Caco-2 (cell line): ENCODE data around the gene SNAI3. TPM values are rescaled to one million over a fixed set of nuclear protein-coding genes. Genes with fewer than 3 reads are reported as not detected.

Experiments used
- BruUV-seq: library from RNA; stranded (reverse); fragments of 400-500 nt; replicated peaks from 2 replicates; lab custom pipeline; 2021; lab: Mats Ljungman, UMichigan
- CTCF ChIA-PET: fragments of 300-600 bp; sonication (Branson Sonifier 250); formaldehyde crosslinking; loops from one replicate; lab custom pipeline; 2022; ENCODE audit warnings: antibody characterized with exemption; lab: Charles Lee
- POLR2A ChIA-PET: fragments of 300-600 bp; sonication (Branson Sonifier 250); formaldehyde crosslinking; loops from one replicate; lab custom pipeline; 2022; ENCODE audit warnings: antibody characterized with exemption; lab: Charles Lee
- DNase-seq, 2 experiments: peaks; one replicate each; pipeline versions ENCODE4 v3.0.0 to v3.0.0-alpha.2; 2020 to 2022
- H3K27me3 ChIP-seq: replicated peaks from 2 replicates; pipeline ENCODE4 v1.6.0; 2011; ENCODE audit warnings: low read length; ENCODE audit not compliant: control insufficient read depth, insufficient read depth
- H3K36me3 ChIP-seq: 2 replicates; pipeline ENCODE4 v1.5.1; 2011; ENCODE audit warnings: low read length; ENCODE audit not compliant: control insufficient read depth, insufficient read depth
- H3K4me1 ChIP-seq: fragments of 250-450 bp; sonication (Bioruptor Pico); 2 replicates; pipeline ENCODE4 v1.5.1; 2020; ENCODE audit warnings: mild to moderate bottlenecking
- H3K4me3 ChIP-seq: 2 replicates; pipeline ENCODE4 v1.5.1; 2011; ENCODE audit warnings: low read depth, mild to moderate bottlenecking, control low read depth, low read length
- H3K9me3 ChIP-seq: fragments of 250-450 bp; sonication (Bioruptor Pico); 2 replicates; pipeline ENCODE4 v1.5.1; 2020; ENCODE audit warnings: mild to moderate bottlenecking, moderate library complexity
- H3K27ac Mint-ChIP-seq: one replicate; pipeline ENCODE4 v1.8.0; 2022; ENCODE audit warnings: mixed read lengths; ENCODE audit not compliant: unreplicated experiment
- H3K27me3 Mint-ChIP-seq: one replicate; pipeline ENCODE4 v1.8.0; 2022; ENCODE audit warnings: mixed read lengths; ENCODE audit not compliant: insufficient read depth, unreplicated experiment
- H3K36me3 Mint-ChIP-seq: one replicate; pipeline ENCODE4 v1.8.0; 2022; ENCODE audit warnings: mild to moderate bottlenecking, mixed read lengths; ENCODE audit not compliant: insufficient read depth, unreplicated experiment
- H3K4me1 Mint-ChIP-seq: one replicate; pipeline ENCODE4 v1.8.0; 2022; ENCODE audit warnings: low read depth, mixed read lengths; ENCODE audit not compliant: unreplicated experiment
- H3K4me3 Mint-ChIP-seq: one replicate; pipeline ENCODE4 v1.8.0; 2022; ENCODE audit warnings: mild to moderate bottlenecking, moderate library complexity, mixed read lengths; ENCODE audit not compliant: unreplicated experiment
- H3K9me3 Mint-ChIP-seq: one replicate; pipeline ENCODE4 v1.8.0; 2022; ENCODE audit warnings: mixed read lengths; ENCODE audit not compliant: unreplicated experiment
- CTCF ChIP-seq, 2 experiments: fragments of 200-600 bp in 1 of 2; IDR thresholded peaks; 1 replicate in 1 of 2; 2 replicates in 1 of 2; pipeline versions ENCODE4 v1.5.1 to v1.8.0; 2011 to 2022; ENCODE audit warnings: antibody characterized with exemption in 1 of 2, control low read depth in 1 of 2, inconsistent platforms in 1 of 2, low read depth in 1 of 2, low read length in 1 of 2, mild to moderate bottlenecking in 1 of 2, moderate library complexity in 1 of 2; ENCODE audit not compliant: insufficient read depth in 1 of 2, severe bottlenecking in 1 of 2, unreplicated experiment in 1 of 2
- intact Hi-C: fragments of 100-400 bp; cut with micrococcal nuclease; formaldehyde crosslinking; loops from one replicate; pipeline ENCODE4 v1.10.0; 2022; ENCODE audit not compliant: unreplicated experiment
- total RNA-seq: library from RNA; stranded (reverse); gene quantifications from 2 replicates; pipeline ENCODE4 v1.2.3, GENCODE V29; 2022

The SNAI3 gene
- total RNA-seq, 1 experiment from 2014 or later, result 3.5 TPM

DNA sequence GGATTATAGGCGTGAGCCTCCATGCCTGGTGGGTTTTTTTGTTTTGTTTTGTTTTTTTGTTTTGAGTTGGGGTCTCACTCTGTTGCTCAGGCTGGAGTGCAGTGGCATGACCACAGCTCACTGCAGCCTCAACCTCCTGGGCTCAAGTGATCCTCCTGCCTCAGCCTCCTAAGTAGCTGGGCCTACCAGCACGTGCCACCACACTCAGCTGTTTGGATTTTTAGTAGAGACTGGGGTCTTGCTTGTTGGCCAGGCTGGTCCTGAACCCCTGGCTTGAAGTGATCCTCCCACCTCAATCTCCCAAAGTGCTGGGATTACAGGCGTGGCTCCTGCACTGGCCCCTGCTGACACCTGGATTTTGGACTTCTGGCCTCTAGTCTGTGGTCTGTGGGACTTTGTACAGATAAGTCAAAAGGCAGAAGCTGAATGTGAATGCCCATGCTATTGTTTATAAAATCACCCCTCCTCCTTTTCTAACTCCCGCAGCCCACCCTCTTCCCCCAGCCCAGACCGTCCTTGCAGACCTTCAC, 5.7 kb downstream of the SNAI3 start:
- POLR2A ChIA-PET, result interaction anchor here (0.6 kb wide), 1 partner anchor 41 kb away, joined by 3 read pairs; no protein-coding TSS in a partner anchor
- H3K27ac Mint-ChIP-seq, result no peak overlapping the region
- TF ChIP-seq CTCF (IDR thresholded peaks at IDR 0.05; ENCODE audit: insufficient read depth in 1 of 2, low read depth in 1 of 2, low read length in 1 of 2, severe bottlenecking in 1 of 2, unreplicated experiment in 1 of 2), result no peak
- no peaks in the 10 kb centered on the region for H3K27me3 ChIP-seq
- H3K36me3 Mint-ChIP-seq, result peaks cover 8% of the 10 kb centered on the region
- H3K36me3 ChIP-seq, result no peaks in the 10 kb centered on the region
- no peaks in the 10 kb centered on the region for H3K4me1 Mint-ChIP-seq
- H3K9me3 ChIP-seq, result no peaks in the 10 kb centered on the region
- no peaks in the 10 kb centered on the region for H3K9me3 Mint-ChIP-seq
- no peak overlapping the region for H3K4me3 ChIP-seq
- H3K4me3 Mint-ChIP-seq, result no peak overlapping the region
- no TSS peak for BruUV-seq
- H3K27me3 Mint-ChIP-seq, result no peaks in the 10 kb centered on the region
- intact Hi-C loops, result no loop called here
- H3K4me1 ChIP-seq, result 0 out of 2 replicates have a peak, but pooled peaks cover 4% of the 10 kb centered on the region
- no peak for DNase-seq
- CTCF ChIA-PET, result interaction anchor here (0.7 kb wide), 2 partner anchors 182 to 976 kb away, joined by 4 to 6 read pairs; no protein-coding TSS in a partner anchor

DNA sequence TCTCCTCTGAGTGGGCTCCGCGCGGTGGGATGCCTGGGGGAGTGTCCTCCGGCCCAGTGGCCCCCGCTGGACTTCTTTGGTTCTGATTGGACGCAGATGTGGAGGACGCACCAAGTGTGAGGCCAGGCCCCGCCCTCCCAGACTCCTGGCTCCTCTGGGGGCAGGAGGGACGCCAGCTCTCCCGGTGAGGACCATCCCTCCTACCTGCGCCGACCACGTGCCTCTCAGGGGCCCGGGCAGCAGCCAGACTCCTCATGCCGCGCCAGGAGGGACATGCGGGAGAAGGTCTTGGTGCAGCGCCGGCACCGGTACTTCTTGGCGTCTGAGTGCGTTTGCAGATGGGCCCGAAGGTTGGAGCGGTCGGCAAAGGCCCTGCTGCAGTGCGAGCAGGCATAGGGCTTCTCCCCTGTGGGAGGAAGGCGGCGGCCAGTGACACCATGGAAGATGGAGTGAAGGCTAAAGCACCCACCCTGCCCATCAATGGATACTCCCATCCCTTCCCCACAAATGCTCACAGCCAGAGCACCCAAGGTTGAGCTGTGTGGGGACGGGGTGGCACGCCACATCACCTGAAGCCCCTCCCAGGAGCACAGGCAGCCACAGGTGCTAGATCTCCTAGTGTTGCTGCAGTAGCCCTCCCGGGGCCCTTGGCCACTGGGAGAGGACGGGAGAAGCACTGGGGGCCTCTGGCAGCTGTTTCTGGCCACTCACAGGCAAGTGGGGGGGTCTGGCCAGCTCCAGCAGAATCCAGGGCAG, 7.9 kb downstream of the SNAI3 start:
- POLR2A ChIA-PET, result no interaction called here
- H3K4me3 Mint-ChIP-seq, result no peak overlapping the region
- H3K27me3 Mint-ChIP-seq, result no peaks in the 10 kb centered on the region
- no peak overlapping the region for H3K27ac Mint-ChIP-seq
- peaks cover 8% of the 10 kb centered on the region for H3K36me3 Mint-ChIP-seq
- no peak for DNase-seq
- Histone ChIP-seq H3K4me3 (no peak overlapping the region), H3K36me3 (no peaks in the 10 kb centered on the region), H3K9me3 (no peaks in the 10 kb centered on the region), H3K4me1 (no peaks in the 10 kb centered on the region), H3K27me3 (no peaks in the 10 kb centered on the region)
- CTCF ChIA-PET, result no interaction called here
- BruUV-seq, result no TSS peak
- intact Hi-C loops, result no loop called here
- no peak for TF ChIP-seq CTCF (IDR thresholded peaks at IDR 0.05; ENCODE audit: insufficient read depth in 1 of 2, low read depth in 1 of 2, low read length in 1 of 2, severe bottlenecking in 1 of 2, unreplicated experiment in 1 of 2)
- H3K4me1 Mint-ChIP-seq, result no peaks in the 10 kb centered on the region
- H3K9me3 Mint-ChIP-seq, result no peaks in the 10 kb centered on the region

GRCh38 chr16:88677721-88678120, 8.6 kb downstream of the SNAI3 start:
- no peaks in the 10 kb centered on the region for H3K27me3 Mint-ChIP-seq
- no TSS peak for BruUV-seq
- peaks cover 8% of the 10 kb centered on the region for H3K36me3 Mint-ChIP-seq
- TF ChIP-seq CTCF (IDR thresholded peaks at IDR 0.05; ENCODE audit: insufficient read depth in 1 of 2, low read depth in 1 of 2, low read length in 1 of 2, severe bottlenecking in 1 of 2, unreplicated experiment in 1 of 2), result no peak
- no peaks in the 10 kb centered on the region for H3K36me3 ChIP-seq
- no peaks in the 10 kb centered on the region for H3K4me1 ChIP-seq
- ChIA-PET POLR2A (no interaction called here), CTCF (no interaction called here)
- no peaks in the 10 kb centered on the region for H3K4me1 Mint-ChIP-seq
- no peak overlapping the region for H3K27ac Mint-ChIP-seq
- H3K4me3 ChIP-seq, result no peak overlapping the region
- no peaks in the 10 kb centered on the region for H3K27me3 ChIP-seq
- intact Hi-C loops, result no loop called here
- no peak overlapping the region for H3K4me3 Mint-ChIP-seq
- no peaks in the 10 kb centered on the region for H3K9me3 ChIP-seq
- H3K9me3 Mint-ChIP-seq, result no peaks in the 10 kb centered on the region
- DNase-seq, result no peak
